NCI-H2227 (cell line): ENCODE data around the gene SAMD4A.

Experiments used
- DNase-seq: peaks from one replicate; lab custom pipeline; 2025; ENCODE audit not compliant: unreplicated experiment; lab: John Stamatoyannopoulos, UW

Gene SAMD4A

DNA sequence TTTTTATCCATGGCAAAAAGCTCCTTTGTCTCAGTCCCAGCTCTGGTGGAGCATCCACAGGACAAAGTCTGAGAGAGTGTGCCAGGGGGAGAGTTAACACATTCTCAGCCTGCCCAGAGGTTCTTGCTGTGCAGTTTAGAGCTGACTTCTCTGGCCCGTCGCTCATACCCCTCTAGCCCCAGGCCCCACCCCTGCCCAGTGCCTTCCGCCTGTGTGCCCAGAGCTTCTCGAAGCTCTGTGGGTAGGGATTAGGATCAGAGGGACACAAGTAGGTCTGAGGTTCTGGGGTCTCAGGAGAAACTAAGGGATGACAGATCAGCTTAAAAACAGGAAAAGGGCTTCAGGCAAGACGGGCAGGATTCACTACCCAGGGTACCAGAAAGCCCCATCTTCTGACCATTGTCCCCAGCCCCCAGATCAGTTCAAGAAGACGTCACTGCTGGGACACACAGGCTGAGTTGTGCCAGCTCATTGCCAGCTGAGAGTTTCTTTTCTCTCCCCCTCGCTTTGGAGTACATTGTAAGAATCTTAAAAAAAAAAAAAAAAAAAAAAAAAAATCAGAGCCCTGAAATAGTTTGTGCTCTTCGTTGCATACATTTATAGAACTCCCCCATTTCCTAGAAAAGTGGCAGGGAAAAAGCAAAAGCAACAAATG is 208.7 kb downstream of the SAMD4A start:
- DNase-seq, result no peak

DNA sequence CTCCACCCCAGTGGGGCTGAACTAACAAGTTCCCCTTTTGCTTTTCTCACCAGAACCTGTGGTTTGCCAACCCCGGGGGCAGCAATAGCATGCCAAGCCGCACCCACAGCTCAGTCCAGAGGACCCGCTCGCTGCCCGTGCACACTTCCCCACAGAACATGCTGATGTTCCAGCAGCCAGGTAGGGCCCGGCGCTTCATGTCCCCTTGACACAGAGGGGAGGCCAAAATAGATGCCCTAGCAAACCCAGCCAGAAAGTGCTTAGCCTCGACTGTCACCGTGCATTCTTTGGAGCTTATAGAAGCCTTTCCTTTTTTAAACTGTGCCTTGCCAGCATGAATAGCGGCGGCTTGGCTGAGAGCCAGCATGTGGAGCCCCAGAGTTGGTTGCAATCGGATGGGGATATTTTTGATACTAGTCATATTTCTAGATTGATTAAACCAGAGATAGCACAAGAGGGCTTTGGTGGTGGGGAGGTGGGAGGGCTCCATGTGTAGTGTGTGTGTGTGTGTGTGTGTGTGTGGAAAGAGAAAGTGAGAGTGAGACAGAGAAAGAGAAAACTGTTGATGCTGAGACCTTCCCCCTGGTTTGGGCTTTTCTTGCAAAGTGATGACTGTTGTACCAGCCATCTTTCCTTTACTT is 209.6 kb downstream of the SAMD4A start:
- DNase-seq, result peak; percentile 18

DNA sequence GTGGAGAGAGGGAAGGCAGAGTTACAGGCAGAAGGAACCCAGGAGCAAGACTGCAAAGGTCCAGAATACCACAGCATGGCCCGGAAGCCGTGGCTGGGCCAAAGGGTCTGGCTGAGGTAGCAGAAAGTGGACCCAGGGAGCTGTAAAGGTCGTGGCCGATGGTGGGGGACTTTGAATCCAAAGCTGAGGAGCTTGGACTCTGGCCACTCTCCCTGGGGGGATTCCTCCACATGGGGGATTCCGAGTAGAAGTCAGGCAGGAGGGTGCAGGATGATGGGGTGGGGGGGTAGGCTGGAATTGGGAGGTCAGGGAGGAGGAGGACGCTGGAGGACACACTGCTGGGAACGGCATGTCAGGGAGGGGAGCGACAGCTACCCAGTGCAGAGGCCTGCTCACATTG is 210.5 kb downstream of the SAMD4A start:
- DNase-seq, result no peak

DNA sequence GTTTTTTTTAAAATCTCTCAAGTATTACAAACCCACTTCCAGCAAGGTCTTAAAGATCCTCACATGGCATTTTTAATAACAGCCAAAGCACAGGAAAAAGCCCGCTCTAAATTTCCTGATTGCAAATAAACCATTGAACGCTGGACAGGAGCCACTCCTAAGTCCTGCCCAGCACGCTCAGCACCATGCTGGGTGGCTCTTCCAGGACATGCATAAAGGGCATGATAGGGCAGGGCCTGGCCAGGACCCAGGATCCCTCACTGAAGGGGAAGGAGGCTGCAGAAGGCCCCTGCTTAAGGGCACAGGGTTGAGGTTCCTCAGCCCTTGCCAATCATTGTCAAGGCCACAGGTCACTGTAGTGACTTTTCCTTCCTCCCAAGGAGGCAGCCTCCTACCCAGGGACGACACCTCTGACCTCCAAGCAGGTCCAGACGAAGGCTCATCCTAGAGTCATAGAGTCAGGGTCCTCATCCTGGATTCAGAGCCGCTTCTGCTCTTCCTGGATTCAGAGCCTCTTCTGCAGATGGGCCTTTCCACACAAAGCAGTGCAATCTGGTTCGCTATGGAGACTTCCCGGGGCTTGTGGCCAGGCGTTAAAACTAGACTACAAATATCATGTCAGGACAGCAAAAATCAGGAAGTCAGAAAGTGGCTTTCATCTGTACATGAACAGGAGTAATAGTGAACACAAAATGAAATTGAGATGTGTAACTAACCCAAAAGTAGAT is 211.9 kb downstream of the SAMD4A start:
- no peak for DNase-seq

DNA sequence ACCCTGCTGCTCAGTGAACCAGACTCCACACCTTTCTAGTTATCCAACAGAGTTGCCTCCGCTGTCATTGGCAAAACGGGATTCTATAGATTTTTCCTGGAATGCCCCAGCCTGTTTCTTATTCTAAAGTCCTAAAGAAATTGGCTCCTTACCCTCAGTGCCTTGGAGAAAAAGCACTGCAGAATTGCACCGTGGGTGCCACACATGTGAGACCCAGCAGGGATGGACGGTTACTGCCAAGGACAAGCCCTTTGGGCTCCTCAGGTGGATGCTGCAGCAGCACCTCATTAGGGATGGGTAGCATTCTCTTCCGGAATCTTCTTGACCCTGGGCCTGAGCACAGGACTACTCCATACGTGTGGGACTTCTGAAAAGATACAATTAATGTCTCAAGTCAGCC is 214.2 kb downstream of the SAMD4A start:
- DNase-seq, result no peak

DNA sequence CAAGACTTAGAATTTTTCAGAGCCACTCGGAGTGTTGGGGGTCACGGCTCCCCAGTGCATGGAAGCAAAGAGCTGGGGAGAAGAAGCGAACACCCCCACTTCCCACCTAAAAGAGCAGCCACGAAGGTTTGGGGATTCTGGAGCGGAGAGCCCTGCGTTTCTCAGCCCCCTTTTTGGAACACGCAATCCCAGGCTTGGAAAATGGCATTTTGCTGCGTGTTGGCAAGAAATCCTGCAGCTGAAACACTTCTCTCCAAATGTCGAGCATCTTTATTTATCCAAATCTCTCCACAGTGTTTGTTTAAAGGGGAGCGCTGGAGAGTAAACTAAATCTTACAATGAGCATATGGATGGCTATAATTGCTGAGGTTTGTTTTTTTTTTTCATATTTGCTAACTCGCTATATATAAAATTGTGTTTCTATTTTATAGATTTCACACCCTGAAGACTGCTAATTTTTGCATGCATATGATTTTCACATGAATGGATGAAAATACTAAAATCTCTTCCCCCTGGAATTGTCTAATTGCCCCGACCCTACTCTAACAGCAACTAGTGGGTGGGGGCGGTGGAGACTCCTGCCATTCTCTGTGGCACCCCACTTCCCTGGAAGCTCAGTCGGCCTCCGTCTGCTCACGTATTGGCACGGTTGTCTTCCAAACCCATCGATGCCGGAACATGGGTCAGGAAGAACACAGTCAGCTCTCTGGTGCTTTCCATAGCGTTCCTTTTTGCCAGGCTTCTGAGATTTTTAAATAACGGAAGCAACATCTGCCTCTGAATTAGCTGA is 215.2 kb downstream of the SAMD4A start:
- no peak for DNase-seq

DNA sequence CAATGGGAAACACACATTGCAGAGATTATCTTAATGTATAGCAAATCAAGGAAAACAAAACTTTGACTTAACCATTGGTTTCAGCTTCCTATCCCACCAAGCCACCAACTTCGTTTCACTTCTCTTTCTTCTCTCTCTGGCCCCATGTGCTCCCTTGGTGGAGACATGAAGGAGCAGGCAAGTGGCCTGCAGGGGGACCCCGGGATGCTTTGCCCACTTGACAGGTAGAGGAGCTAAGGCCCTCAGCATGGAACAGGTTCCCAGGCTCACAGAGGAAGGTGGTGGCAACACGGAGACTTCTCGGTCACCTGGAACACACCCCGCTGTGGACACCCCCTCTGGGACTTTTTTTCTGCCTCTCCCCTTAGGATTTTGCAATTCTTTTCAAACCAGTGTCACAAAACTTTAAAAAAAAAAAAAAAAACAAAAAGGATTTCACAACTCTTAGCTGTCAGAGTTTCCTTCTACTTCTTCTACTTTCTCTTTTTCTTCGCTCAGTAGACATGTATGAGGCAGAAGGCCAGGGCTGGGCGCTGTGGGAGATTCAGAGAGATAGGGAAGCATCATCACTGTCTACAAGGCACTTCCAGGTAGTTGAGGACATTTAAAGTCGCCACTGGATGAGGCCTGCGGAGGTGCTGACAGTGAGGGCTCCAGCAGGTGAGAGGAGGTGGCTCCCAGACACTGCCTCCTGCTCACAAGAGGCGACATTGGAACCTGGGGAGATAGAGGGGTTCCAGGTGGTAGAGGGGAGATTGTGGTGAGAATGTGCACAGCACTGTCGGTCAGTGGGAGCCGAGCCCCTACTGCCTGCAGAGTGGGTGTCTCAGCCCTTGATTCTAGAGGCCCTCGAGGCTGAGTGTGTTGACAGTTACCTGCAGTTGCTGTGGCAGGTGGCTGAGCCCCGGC is 216.1 kb downstream of the SAMD4A start:
- DNase-seq, result no peak

DNA sequence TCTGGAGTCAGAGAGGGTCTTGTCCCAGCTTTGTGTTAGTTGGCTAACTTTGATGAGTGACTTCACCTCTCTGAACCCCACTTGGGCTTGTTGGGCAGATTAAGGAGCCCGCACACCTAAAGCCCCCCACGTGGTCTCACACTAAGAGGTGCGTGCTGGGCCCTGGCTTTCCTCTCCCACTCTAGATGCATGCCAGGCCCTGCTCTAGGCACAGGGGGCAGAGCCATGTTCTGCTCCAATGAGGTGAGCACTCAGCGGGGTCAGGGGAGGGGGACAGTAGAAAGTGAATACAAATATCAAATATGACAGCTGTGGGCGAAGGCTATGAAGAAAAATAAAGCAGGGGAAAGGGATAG is 216.7 kb downstream of the SAMD4A start:
- no peak for DNase-seq

DNA sequence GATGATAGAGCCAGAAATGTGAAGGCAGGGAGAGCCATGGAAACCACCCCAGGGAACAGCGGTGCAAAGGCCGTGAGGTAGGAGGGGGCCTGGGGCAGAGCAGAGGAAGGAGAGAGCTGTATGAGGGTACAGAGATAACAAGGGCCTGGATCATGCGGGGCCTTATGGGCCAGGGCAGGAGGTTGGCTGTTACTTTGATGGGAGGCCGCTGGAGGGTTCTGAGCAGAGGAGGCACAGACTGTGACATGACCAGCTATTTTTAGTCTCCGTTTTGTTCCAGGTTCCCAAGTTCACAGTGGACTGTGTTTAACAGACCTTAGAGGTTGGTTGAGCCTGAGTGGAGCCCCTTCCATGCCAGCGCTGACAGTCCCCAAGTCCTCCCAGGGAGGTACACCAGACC is 217.1 kb downstream of the SAMD4A start:
- DNase-seq, result no peak

DNA sequence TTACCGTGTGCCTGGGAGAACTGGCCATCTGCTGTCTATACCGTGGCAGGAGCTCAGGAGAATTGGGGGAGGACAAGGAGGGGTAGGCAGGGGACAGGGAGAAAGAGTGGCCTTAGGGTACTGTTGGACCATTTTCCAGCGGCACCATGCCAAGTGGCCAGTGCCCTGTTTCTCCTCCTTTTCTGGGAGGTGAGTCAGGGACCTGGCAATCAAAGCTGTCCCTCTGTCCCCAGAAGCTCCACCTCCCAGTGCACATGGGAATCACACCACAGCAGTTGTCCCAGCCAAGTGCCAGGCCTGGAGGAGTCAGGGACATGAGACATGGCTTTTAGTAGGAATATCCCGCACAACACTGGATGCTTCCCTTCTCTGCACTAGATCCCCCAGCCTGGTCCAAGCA is 217.7 kb downstream of the SAMD4A start:
- DNase-seq, result no peak

DNA sequence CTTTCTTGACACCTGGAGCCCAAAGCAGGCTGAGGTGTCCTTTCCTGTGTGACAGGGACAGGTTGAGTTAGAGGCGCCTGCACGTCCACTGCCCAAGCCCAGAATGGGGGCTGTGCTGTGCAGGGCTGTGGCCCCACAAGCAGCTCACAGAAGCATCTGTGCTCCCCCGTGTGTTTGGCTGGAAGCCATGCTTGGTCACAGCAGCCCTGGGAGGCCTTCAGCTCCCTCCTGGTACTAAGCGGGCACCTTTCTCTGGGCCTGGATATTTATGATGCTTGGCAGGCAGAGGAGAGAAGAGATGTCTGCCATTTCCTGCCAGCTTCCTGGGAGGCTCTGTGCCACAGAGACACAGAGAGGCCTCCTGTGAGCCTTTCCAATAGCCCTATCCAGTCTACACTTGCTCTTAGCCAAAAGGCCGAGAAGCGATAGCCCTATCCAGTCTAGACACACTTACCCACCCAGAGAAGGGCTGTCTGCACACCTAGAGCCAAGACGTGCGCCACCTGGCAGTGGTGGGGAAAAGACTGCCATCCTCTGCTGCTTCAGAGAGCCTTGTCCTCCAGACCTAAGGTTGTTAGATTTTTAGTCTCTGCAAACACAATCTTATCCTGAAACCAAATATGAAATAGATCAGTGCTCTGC is 218.3 kb downstream of the SAMD4A start:
- DNase-seq, result no peak

DNA sequence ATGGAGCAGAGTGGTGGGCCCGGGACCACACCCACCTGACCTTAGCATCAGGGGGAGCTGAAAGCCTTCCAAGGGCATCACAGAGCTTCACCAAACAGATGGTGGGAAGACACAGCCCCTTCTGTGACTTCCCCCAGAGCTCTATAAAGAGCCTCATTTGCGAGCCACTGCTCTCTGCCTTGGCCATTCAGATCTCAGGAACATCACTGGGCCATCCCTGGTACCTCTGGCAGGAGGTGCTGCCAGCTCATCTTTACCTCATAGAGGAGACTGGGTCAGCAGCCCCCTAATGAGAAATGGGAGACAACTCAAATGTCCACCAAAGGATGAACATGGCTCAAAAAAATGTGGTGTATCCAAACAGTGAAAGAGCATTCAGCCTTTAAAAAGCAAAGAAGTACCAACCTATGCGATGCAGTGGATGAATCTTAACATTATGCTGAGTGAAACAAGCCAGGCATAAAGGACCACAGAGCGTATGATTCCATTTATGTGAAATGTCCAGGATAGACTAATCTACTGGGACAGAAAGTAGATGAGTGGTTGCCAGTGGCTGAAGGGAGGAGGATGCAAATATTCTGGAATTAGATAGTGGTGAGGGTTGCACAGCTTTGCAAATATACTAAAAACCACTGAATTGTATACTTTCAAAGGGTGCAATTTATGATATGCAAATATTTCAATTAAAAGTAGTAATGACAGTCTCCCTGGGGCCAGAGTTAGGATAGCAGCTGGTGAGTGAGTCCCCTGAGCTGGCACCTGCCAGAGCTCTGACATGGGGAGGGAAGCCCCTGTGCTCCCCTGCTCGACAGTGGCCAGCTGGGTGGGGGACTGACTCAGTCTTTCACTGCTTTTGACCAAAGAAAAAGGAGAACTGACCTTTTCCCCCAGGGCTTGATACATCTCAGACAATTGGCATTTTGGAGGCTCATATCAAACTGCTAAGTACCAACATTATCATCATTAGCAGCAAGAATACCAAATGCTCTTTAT is 219.1 kb downstream of the SAMD4A start:
- no peak for DNase-seq

DNA sequence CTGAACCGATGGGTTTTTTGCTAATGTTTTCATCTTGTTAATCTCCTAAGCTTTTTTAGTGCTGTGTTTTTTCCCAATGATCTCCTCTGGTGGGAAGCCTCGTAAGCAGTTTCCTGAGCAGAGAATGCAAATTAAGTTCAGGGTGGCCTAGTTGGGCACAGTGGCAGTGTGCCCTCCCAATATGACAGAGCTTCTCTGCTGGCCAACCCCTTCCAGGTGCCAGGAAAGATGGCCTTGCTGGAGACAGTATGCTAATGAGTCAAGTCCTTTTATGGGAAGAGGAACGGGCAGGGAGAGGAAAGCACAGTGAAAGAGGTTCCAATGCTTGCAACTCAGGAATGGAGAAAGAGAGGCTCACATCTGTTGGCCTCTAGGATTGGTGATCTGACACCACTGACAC is 219.9 kb downstream of the SAMD4A start:
- DNase-seq, result no peak

DNA sequence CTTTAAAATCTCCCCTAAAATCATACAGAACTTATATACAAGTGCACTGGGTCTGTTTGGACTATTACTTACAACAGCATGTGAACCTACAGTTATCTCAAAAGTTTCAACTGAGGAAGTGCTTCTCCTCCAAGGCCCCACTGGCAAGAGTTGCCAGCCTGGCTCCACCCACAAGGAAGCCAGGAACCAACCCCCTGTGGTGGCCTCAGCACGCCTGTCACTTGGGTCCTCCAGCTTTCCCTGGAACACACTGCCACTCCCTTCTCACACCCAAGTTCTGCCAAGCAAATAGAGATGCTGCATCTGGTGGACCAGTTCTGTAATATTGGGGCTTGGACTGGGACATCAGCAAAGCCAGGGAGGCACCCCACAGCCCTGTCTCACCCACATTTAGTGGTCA is 220.3 kb downstream of the SAMD4A start:
- no peak for DNase-seq

DNA sequence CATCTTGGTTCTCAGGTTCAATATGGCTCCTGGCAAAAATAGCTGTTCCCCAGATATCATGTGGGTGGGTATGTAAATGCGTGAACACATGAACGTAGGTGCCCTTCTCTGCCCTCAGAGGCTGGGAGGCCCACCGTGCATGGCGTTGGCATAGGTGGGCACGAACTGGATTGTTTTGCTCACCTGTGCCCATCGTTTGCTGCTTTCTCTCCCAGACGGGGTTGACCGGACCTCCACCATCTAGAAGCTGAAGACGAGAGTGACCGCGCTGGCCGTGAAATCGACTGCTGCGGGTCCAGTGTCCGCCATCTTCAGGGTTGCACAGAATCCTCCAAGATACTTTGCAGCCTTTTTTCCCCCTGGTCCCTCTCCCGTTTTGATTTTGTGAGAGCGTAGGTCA is 221.8 kb downstream of the SAMD4A start:
- no peak for DNase-seq

DNA sequence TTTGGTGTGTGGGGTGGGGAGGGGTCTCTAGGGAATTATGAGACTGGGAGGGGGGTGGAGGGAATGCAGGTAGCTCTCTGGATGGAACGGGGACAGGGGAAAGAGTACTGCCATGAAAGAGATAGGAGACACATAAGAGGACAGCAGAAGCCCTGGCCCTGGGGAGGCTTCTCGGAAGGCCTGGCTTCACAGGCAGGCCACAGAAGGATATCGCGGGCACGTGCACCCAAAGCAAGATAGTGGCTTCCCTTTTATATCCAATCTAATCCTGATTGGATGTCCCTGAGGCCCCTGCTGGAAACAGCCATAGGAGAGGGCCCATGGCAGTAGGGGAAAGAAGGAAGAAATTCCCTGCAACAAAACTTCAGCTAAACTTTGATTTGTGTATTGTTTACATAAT is 222.2 kb downstream of the SAMD4A start:
- no peak for DNase-seq

DNA sequence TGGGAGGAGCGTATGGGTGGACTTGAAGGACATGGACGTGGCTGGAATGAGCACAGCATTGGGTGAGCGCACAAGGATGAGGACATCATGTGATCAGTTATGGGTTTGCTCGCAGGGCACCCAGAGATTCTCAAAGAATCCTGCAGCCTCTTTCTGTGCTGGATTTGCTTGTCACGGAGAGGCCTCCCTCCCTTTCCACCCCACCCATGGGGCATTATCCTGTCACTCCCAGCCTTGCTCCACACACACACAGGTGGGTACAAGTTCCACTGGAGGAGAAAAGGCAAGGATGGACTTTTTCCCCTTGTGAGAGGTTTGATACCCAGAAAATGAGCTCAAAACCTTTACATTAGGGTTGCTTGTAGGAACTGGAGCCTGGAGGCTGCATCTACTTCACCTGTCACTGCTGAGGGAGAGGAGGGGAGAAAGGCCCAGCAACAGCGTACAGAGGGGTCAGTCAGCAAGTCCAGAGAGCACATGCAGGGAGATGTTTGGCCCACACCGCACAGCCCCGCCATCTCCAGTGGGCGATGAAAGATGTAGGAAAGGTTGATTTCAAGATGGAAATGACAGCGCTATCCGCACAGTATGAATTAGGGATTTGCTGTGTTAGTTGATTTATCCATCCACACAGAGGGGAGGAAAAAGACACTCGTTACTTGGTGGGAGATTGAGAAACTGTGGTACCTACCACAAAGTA is 223.0 kb downstream of the SAMD4A start:
- DNase-seq, result no peak

DNA sequence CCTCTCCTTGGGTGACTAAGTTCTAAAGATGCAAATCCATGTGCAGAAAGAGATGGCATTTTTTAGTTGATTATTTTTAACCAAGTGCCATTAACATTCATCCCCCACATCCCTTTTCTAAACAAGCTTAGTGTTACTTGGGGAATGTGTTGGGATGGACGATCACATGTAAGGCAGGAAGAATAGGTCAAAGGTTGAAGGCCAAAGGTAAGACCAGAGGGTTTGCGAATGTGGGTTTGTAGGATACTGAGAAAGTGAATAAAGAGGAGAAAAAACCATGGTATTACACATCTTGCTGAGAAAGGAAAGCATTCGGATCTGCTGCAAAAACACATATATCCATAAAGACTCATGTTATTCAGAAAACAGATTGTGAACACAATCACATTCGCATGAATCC is 224.1 kb downstream of the SAMD4A start:
- no peak for DNase-seq
